Measurements from ENCODE around the gene FHAD1. TPM values are rescaled to one million over a fixed set of nuclear protein-coding genes. Genes with fewer than 3 reads are reported as not detected.
"Not testable (repeated sequence)": the region's sequence is repeated elsewhere in the genome, so short reads cannot be mapped to it uniquely, and the experiment has no call there.

The FHAD1 gene
- total RNA-seq, 1 donor from 2014 or later, result not detected

- H3K36me3 Mint-ChIP-seq (ENCODE audit: low read depth), result peaks cover 3% of the 10 kb centered on the region
- DNase-seq (ENCODE audit: low spot score), result no peak
- H3K4me1 Mint-ChIP-seq (ENCODE audit: low read depth), result peaks cover 8% of the 10 kb centered on the region
- H3K27me3 Mint-ChIP-seq (ENCODE audit: low read depth), result peaks cover 2% of the 10 kb centered on the region
- H3K9me3 Mint-ChIP-seq (ENCODE audit: low read depth), result no peaks in the 10 kb centered on the region
- H3K4me3 Mint-ChIP-seq (ENCODE audit: unreplicated experiment), result no peak overlapping the region
- H3K27ac Mint-ChIP-seq (ENCODE audit: unreplicated experiment), result no peak overlapping the region
- no peak for TF ChIP-seq CTCF (IDR thresholded peaks at IDR 0.05)
These were observed 178.0 kb downstream of the FHAD1 start for GRCh38 chr1:15424981-15425380.

- no peak overlapping the region for H3K27ac Mint-ChIP-seq (ENCODE audit: unreplicated experiment)
- no peak for TF ChIP-seq CTCF (IDR thresholded peaks at IDR 0.05)
- no peak overlapping the region for H3K4me3 Mint-ChIP-seq (ENCODE audit: unreplicated experiment)
- H3K9me3 Mint-ChIP-seq (ENCODE audit: low read depth), result no peaks in the 10 kb centered on the region
- peaks cover 2% of the 10 kb centered on the region for H3K36me3 Mint-ChIP-seq (ENCODE audit: low read depth)
- H3K4me1 Mint-ChIP-seq (ENCODE audit: low read depth), result peaks cover 8% of the 10 kb centered on the region
- peaks cover 2% of the 10 kb centered on the region for H3K27me3 Mint-ChIP-seq (ENCODE audit: low read depth)
- no peak for DNase-seq (ENCODE audit: low spot score)
These were observed 178.5 kb downstream of the FHAD1 start for GRCh38 chr1:15425521-15425920.

GRCh38 chr1:15425958-15426357 lies 178.9 kb downstream of the FHAD1 start:
- no peak for TF ChIP-seq CTCF (IDR thresholded peaks at IDR 0.05)
- Mint-ChIP-seq H3K27ac (ENCODE audit: unreplicated experiment) (no peak overlapping the region), H3K4me1 (ENCODE audit: low read depth) (peaks cover 8% of the 10 kb centered on the region), H3K36me3 (ENCODE audit: low read depth) (peaks cover 2% of the 10 kb centered on the region), H3K9me3 (ENCODE audit: low read depth) (no peaks in the 10 kb centered on the region), H3K4me3 (ENCODE audit: unreplicated experiment) (no peak overlapping the region), H3K27me3 (ENCODE audit: low read depth) (peaks cover 2% of the 10 kb centered on the region)
- no peak for DNase-seq (ENCODE audit: low spot score)

- H3K9me3 Mint-ChIP-seq (ENCODE audit: low read depth), result no peaks in the 10 kb centered on the region
- peaks cover 8% of the 10 kb centered on the region for H3K4me1 Mint-ChIP-seq (ENCODE audit: low read depth)
- H3K27me3 Mint-ChIP-seq (ENCODE audit: low read depth), result peaks cover 2% of the 10 kb centered on the region
- no peak overlapping the region for H3K4me3 Mint-ChIP-seq (ENCODE audit: unreplicated experiment)
- H3K27ac Mint-ChIP-seq (ENCODE audit: unreplicated experiment), result no peak overlapping the region
- peaks cover 2% of the 10 kb centered on the region for H3K36me3 Mint-ChIP-seq (ENCODE audit: low read depth)
- TF ChIP-seq CTCF (IDR thresholded peaks at IDR 0.05), result no peak
- no peak for DNase-seq (ENCODE audit: low spot score)
These were observed 179.7 kb downstream of the FHAD1 start for GRCh38 chr1:15426492-15427279.

- Mint-ChIP-seq H3K9me3 (ENCODE audit: low read depth) (no peaks in the 10 kb centered on the region), H3K27me3 (ENCODE audit: low read depth) (peaks cover 2% of the 10 kb centered on the region), H3K36me3 (ENCODE audit: low read depth) (peaks cover 2% of the 10 kb centered on the region), H3K4me3 (ENCODE audit: unreplicated experiment) (no peak overlapping the region), H3K4me1 (ENCODE audit: low read depth) (peaks cover 8% of the 10 kb centered on the region), H3K27ac (ENCODE audit: unreplicated experiment) (no peak overlapping the region)
- TF ChIP-seq CTCF (IDR thresholded peaks at IDR 0.05), result no peak
- no peak for DNase-seq (ENCODE audit: low spot score)
These were observed 180.2 kb downstream of the FHAD1 start for GRCh38 chr1:15427280-15427666.

- H3K9me3 Mint-ChIP-seq (ENCODE audit: low read depth); H3K27ac Mint-ChIP-seq (ENCODE audit: unreplicated experiment); H3K4me3 Mint-ChIP-seq (ENCODE audit: unreplicated experiment); DNase-seq (ENCODE audit: low spot score); H3K36me3 Mint-ChIP-seq (ENCODE audit: low read depth); H3K4me1 Mint-ChIP-seq (ENCODE audit: low read depth); H3K27me3 Mint-ChIP-seq (ENCODE audit: low read depth): not testable (repeated sequence)
These were observed 181.2 kb downstream of the FHAD1 start for GRCh38 chr1:15428252-15428651.
